Body of pancreas (tissue), 4 donors: Measurements from ENCODE around the gene RNF138. TPM values are rescaled to one million over a fixed set of nuclear protein-coding genes. Genes with fewer than 3 reads are reported as not detected.
"Not testable (repeated sequence)": the region's sequence is repeated elsewhere in the genome, so short reads cannot be mapped to it uniquely, and the experiment has no call there.

Experiments used
- ATAC-seq: fragments of 150-250 bp; one replicate; pipeline ENCODE4 v1.9.1; 2016
- DNase-seq, 4 donors: peaks; one replicate each; pipeline ENCODE4 v3.0.0-alpha.2; 2019
- H3K27ac ChIP-seq, 4 donors: fragments of 200-600 bp; sonication (generic); 1 replicate in 3 of 4; 2 replicates in 1 of 4; pipeline versions ENCODE4 v1.5.1 to v1.6.1; 2016 to 2019; ENCODE audit warnings: mild to moderate bottlenecking in 1 of 4, mixed read lengths in 1 of 4, moderate library complexity in 1 of 4
- H3K27me3 ChIP-seq, 2 donors: fragments of 200-600 bp; sonication (generic); one replicate each; pipeline ENCODE4 v1.6.0; 2016; ENCODE audit warnings: mild to moderate bottlenecking in 1 of 2
- H3K36me3 ChIP-seq, 2 donors: fragments of 200-600 bp; sonication (generic); replicated peaks in 1 of 2; 2 replicates each; pipeline ENCODE4 v1.5.1; 2016; ENCODE audit warnings: low read depth in 2 of 2; ENCODE audit not compliant: insufficient read depth in 1 of 2
- H3K4me1 ChIP-seq: fragments of 200-600 bp; sonication (generic); one replicate; pipeline ENCODE4 v1.6.0; 2016
- H3K4me3 ChIP-seq, 2 donors: fragments of 200-600 bp; sonication (generic); 1 replicate in 1 of 2; 2 replicates in 1 of 2; pipeline ENCODE4 v1.5.1; 2016 to 2019
- H3K9me3 ChIP-seq, 3 donors: fragments of 200-600 bp; sonication (generic); 1 replicate in 2 of 3; 2 replicates in 1 of 3; pipeline ENCODE4 v1.5.1; 2016
- POLR2A ChIP-seq, 3 donors: fragments of 450-650 bp; IDR thresholded peaks; one replicate each; pipeline ENCODE4 v1.6.1; 2016; ENCODE audit warnings: antibody characterized with exemption in 3 of 3, mild to moderate bottlenecking in 2 of 3
- WGBS, 2 donors: methylation state at CpG; one replicate each; pipeline ENCODE4 v1.1.5; 2017; 5-methylcytosine and 5-hydroxymethylcytosine counted together
- intact Hi-C: fragments of 100-400 bp; cut with DNase I; formaldehyde crosslinking; loops from one replicate; pipeline ENCODE4 v1.15.1; 2023
- total RNA-seq, 2 donors: library from RNA; depleted of rRNA; stranded (reverse); fragments of >200 nt; gene quantifications; one replicate each; pipeline ENCODE4 v1.1.0, GENCODE V29; 2016
- TF ChIP-seq, protein P1 (sequence below), 7 experiments: fragments of 450-650 bp in 4 of 7; fragments of 200-600 bp in 3 of 7; sonication (generic) in 3 of 7; IDR thresholded peaks; one replicate each; pipeline ENCODE4 v1.5.1; 2016 to 2019; ENCODE audit warnings: antibody characterized with exemption in 7 of 7

Gene RNF138
- total RNA-seq, 2 donors from 2014 or later = 5.3 to 10.4 TPM

DNA sequence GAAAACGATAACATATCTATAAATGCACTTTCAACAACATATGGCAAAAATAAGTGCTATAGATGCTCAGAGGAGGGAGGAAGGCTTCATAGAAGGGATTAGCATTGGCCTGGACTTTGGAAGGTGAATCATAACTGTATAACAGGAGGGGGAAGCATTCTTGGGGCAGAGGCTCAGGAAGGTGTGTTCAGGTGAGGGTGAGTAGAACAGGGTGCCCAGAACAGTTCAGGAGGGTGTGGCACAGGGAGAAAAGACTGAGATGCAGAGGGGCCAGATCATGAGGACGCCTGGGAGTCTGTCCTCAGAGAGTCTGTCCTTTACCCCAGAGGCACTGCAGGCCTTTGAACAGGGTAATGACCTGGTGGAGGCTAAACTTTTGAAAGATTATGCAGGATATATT, 68.9 kb downstream of the RNF138 start:
- intact Hi-C loops = no loop called here
- H3K4me3 ChIP-seq = no peak overlapping the region
- no peak for TF ChIP-seq POLR2A (IDR thresholded peaks at IDR 0.05)
- TF ChIP-seq, protein P1, sequence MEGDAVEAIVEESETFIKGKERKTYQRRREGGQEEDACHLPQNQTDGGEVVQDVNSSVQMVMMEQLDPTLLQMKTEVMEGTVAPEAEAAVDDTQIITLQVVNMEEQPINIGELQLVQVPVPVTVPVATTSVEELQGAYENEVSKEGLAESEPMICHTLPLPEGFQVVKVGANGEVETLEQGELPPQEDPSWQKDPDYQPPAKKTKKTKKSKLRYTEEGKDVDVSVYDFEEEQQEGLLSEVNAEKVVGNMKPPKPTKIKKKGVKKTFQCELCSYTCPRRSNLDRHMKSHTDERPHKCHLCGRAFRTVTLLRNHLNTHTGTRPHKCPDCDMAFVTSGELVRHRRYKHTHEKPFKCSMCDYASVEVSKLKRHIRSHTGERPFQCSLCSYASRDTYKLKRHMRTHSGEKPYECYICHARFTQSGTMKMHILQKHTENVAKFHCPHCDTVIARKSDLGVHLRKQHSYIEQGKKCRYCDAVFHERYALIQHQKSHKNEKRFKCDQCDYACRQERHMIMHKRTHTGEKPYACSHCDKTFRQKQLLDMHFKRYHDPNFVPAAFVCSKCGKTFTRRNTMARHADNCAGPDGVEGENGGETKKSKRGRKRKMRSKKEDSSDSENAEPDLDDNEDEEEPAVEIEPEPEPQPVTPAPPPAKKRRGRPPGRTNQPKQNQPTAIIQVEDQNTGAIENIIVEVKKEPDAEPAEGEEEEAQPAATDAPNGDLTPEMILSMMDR (IDR thresholded peaks at IDR 0.05) = no peak
- 64 to 74% methylated on average over 2 of the region's 2 CpGs for WGBS, 2 donors
- no peaks in the 10 kb centered on the region for H3K27me3 ChIP-seq
- no peaks in the 10 kb centered on the region for H3K36me3 ChIP-seq
- no peak for ATAC-seq
- DNase-seq = no peak
- no peaks in the 10 kb centered on the region for H3K9me3 ChIP-seq
- H3K27ac ChIP-seq = no peak overlapping the region
- H3K4me1 ChIP-seq = peaks cover 8% of the 10 kb centered on the region

DNA sequence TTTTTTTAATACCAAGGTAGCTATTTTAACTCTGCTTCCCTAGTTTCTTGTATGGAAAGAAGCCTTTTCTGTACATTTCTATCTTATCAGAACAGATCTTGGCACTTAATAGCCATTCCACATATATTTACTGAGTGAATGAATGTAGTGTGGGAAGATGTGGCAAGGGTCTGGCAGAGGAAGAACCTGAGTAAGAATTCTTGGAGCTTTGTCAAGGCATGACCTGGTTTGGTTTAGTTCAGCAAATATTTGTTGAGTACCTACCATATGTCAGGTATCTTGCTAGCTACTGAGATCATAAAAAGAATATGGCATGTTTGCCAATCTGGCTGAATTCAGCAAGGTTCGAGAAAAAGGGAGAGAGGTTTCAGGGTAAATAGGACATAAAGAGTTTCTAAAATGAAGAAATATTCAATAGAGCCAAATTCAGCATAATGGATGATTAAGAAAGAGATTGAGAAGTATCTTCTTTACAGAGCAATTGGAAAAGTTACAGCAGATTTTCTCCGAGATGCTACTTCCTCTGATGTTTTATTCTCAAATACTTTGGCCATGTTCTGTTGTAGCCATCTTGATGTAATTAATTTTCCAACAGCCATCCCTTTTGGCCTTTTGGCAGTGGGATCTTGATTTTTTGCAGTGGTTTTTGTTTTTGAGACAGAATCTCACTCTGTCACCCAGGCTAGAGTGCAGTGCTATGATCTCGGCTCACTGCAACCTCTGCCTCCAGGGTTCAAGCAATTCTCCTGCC, 76.5 kb downstream of the RNF138 start:
- H3K4me1 ChIP-seq = no peaks in the 10 kb centered on the region
- no peaks in the 10 kb centered on the region for H3K27me3 ChIP-seq
- DNase-seq = no peak
- no peaks in the 10 kb centered on the region for H3K36me3 ChIP-seq
- no peak overlapping the region for H3K27ac ChIP-seq
- TF ChIP-seq, protein P1 (IDR thresholded peaks at IDR 0.05) = no peak
- TF ChIP-seq POLR2A (IDR thresholded peaks at IDR 0.05) = no peak
- H3K4me3 ChIP-seq = no peak overlapping the region
- ATAC-seq = no peak
- no peaks in the 10 kb centered on the region for H3K9me3 ChIP-seq
- intact Hi-C loops = no loop called here
- WGBS, 2 donors = 73 to 77% methylated on average over 3 of the region's 3 CpGs

DNA sequence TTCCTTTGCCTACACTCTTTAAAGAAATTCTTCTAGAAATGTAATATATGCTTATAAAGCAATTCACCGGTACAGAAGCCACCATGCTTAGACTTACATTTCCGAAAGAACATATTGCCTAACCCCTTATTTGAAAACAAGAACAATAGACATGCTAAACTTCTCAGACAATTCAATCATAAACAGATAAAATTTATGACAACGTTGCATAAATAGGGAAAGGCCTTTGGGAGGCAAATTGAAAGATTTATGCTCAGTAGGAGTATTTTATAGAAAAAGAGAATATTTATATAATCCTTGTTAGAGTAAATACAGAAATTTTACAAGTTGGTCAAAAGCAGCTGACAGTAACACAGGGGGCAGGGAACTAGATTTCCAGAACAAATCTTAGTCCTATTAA, 82.0 kb downstream of the RNF138 start:
- Histone ChIP-seq H3K27ac (no peak overlapping the region), H3K4me3 (no peak overlapping the region), H3K36me3 (no peaks in the 10 kb centered on the region), H3K9me3 (no peaks in the 10 kb centered on the region), H3K27me3 (no peaks in the 10 kb centered on the region), H3K4me1 (no peaks in the 10 kb centered on the region)
- ATAC-seq (no peak), DNase-seq (no peak)
- WGBS, 2 donors = 77 to 80% methylated on average over 3 of the region's 3 CpGs
- TF ChIP-seq, protein P1 (IDR thresholded peaks at IDR 0.05) = no peak
- TF ChIP-seq POLR2A (IDR thresholded peaks at IDR 0.05) = no peak
- intact Hi-C loops = no loop called here

DNA sequence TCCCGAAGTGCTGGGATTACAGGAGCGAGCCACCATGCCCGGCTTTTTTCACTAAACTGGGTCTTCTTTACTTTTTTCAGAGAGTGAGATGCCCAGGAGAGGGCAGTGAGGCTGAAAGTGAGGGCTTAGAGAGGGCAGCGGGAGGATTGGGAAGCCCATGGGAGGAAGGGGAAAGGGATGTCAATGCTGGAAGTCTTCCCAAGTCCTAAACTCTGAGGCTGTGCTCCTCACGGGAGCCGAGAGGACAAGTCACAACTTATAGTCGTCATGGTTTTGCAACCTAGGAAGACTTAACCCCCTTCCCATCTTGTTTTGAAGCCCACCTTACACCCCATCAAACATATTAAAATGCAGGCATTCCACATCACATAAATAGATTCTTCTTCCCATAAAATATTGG, 83.0 kb downstream of the RNF138 start:
- WGBS, 2 donors = 82 to 86% methylated on average over 7 of the region's 7 CpGs
- Histone ChIP-seq H3K4me3 (no peak overlapping the region), H3K4me1 (no peaks in the 10 kb centered on the region), H3K27ac (no peak overlapping the region), H3K9me3 (no peaks in the 10 kb centered on the region), H3K27me3 (no peaks in the 10 kb centered on the region), H3K36me3 (no peaks in the 10 kb centered on the region)
- intact Hi-C loops = no loop called here
- TF ChIP-seq, protein P1 (IDR thresholded peaks at IDR 0.05) = no peak
- no peak for TF ChIP-seq POLR2A (IDR thresholded peaks at IDR 0.05)
- DNase-seq = no peak
- ATAC-seq = no peak

DNA sequence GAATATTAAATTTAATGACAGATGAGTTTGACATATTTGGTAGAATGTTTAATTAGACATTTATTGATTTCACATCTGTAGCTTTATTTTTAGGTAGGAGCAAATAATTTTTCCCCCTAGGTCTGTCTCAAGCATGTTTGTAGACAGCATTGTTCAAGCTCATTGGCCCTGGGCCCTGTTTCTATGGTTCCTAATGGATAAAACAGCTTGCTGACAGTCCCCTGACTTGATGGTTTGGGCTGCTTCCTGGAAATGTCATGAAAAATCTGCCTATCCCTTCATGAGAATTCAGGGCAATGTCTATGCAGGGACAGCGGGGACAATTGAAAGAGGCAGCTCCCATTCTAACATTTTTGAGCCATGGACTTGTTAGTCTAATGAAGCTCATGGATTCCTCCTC, 83.6 kb downstream of the RNF138 start:
- H3K27me3 ChIP-seq = no peaks in the 10 kb centered on the region
- H3K4me3 ChIP-seq = no peak overlapping the region
- no peak for ATAC-seq
- DNase-seq = peak in 2 of 4 donors; percentile 32 to 36
- H3K9me3 ChIP-seq = no peaks in the 10 kb centered on the region
- 90 to 100% methylated on average over 1 of the region's 1 CpG for WGBS, 2 donors
- H3K36me3 ChIP-seq = no peaks in the 10 kb centered on the region
- no peak overlapping the region for H3K27ac ChIP-seq
- H3K4me1 ChIP-seq = no peaks in the 10 kb centered on the region
- intact Hi-C loops = no loop called here
- no peak for TF ChIP-seq POLR2A (IDR thresholded peaks at IDR 0.05)
- TF ChIP-seq, protein P1 (IDR thresholded peaks at IDR 0.05) = no peak

- H3K27me3 ChIP-seq, H3K27ac ChIP-seq, DNase-seq, H3K4me3 ChIP-seq, ATAC-seq, H3K36me3 ChIP-seq, intact Hi-C loops, H3K9me3 ChIP-seq, H3K4me1 ChIP-seq: not testable (repeated sequence)
- 91 to 100% methylated on average over 1 of the region's 1 CpG for WGBS, 2 donors
Measured at GRCh38 chr18:32176745-32177144, 85.1 kb downstream of the RNF138 start.
